SK-N-SH treated with all-trans-retinoic acid at 6 μM for 48 hours (cell line): ENCODE data around the gene MIS18A.

Experiments
- ATAC-seq: fragments of 200-7000 bp; cut with Tn5 transposase; 3 replicates; pipeline ENCODE4 v1.9.1; 2020; ENCODE audit warnings: mild to moderate bottlenecking, moderate library complexity
- ARNTL ChIP-seq: fragments of 450-650 bp; formaldehyde crosslinking; IDR thresholded peaks from 2 replicates; pipeline ENCODE4 v1.5.0; 2020; ENCODE audit warnings: low read depth, mild to moderate bottlenecking, moderate library complexity, borderline replicate concordance
- BACH2 ChIP-seq: fragments of 250-450 bp; sonication (Bioruptor Pico); IDR thresholded peaks from 2 replicates; pipeline ENCODE4 v1.9.0; 2021; ENCODE audit warnings: mild to moderate bottlenecking, borderline replicate concordance
- ISL1 ChIP-seq: fragments of 250-450 bp; sonication (Bioruptor Pico); IDR thresholded peaks from 2 replicates; pipeline ENCODE4 v2.1.2; 2022; ENCODE audit warnings: mild to moderate bottlenecking, moderate library complexity
- TCF4 ChIP-seq: fragments of 250-450 bp; sonication (Bioruptor Pico); IDR thresholded peaks from 2 replicates; pipeline ENCODE4 v1.8.0; 2021; ENCODE audit warnings: mild to moderate bottlenecking, moderate library complexity, borderline replicate concordance
- TOX ChIP-seq: fragments of 250-450 bp; sonication (Bioruptor Pico); IDR thresholded peaks from 2 replicates; pipeline ENCODE4 v1.8.0; 2021; ENCODE audit warnings: mild to moderate bottlenecking, moderate library complexity, borderline replicate concordance
- ZC3H10 ChIP-seq: fragments of 250-450 bp; sonication (Bioruptor Pico); IDR thresholded peaks from 2 replicates; pipeline ENCODE4 v1.5.1; 2021; ENCODE audit warnings: mild to moderate bottlenecking, moderate library complexity
- ZFP3 ChIP-seq: fragments of 250-450 bp; sonication (Bioruptor Pico); IDR thresholded peaks from 2 replicates; pipeline ENCODE4 v1.5.0; 2020; ENCODE audit warnings: mild to moderate bottlenecking, moderate library complexity
- ZFP30 ChIP-seq: fragments of 450-650 bp; formaldehyde crosslinking; IDR thresholded peaks from 2 replicates; pipeline ENCODE4 v1.5.0; 2022; ENCODE audit warnings: mild to moderate bottlenecking, moderate library complexity
- ZNF70 ChIP-seq: fragments of 450-650 bp; formaldehyde crosslinking; IDR thresholded peaks from 2 replicates; pipeline ENCODE4 v1.5.0; 2020; ENCODE audit warnings: mild to moderate bottlenecking, moderate library complexity
- ZNF8 ChIP-seq: fragments of 450-650 bp; formaldehyde crosslinking; IDR thresholded peaks from 2 replicates; pipeline ENCODE4 v1.5.0; 2020; ENCODE audit warnings: mild to moderate bottlenecking, moderate library complexity
- TF ChIP-seq, protein P1 (sequence below): fragments of 250-450 bp; sonication (Bioruptor Pico); IDR thresholded peaks from 2 replicates; pipeline ENCODE4 v1.5.0; 2020; ENCODE audit warnings: mild to moderate bottlenecking, moderate library complexity
- TF ChIP-seq, protein P2 (sequence below): fragments of 250-450 bp; sonication (Bioruptor Pico); IDR thresholded peaks from 2 replicates; pipeline ENCODE4 v1.8.0; 2020; ENCODE audit warnings: mild to moderate bottlenecking, moderate library complexity, borderline replicate concordance
- TF ChIP-seq, protein P3 (sequence below): fragments of 250-450 bp; sonication (Bioruptor Pico); IDR thresholded peaks from 2 replicates; pipeline ENCODE4 v1.8.0; 2021; ENCODE audit warnings: low read depth, mild to moderate bottlenecking, moderate library complexity, borderline replicate concordance
- TF ChIP-seq, protein P4 (sequence below): fragments of 250-450 bp; sonication (Bioruptor Pico); IDR thresholded peaks from 2 replicates; pipeline ENCODE4 v1.5.1; 2021; ENCODE audit warnings: mild to moderate bottlenecking, moderate library complexity

The MIS18A gene

DNA sequence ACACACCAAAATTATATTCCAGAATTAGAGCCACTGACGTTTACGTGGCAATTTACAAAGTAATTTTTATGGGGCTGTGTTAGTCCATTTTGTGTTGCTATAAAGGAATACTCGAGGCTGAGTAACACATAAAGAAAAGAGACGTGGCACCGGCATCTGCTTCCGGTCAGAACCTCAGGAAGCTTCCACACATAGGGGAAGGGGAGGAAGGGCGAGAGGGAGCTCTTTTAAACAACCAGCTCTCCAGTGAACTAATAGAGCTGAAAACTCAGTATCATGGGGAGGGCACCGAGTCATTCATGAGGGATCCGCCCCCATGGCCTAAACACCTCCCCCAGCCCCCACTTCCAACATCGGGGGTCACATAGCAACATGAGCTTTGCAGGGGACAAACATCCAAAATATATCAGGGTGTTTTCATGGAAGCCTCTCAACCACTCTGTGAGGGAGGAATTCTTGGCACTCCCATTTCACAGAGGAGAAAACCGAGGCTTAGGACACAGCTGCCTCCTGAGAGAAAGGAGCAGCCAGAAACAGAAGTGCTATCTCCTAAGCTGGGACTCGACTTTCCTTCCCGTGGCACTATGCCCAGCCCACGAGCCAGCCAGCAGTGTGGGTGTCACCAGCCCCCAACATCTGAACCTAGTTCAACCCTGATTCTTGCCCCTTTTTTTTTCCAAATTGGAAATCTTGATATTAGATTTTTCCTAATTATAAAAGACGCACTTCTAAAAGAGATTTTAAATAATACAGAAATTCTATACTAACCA is 29.2 kb downstream of the MIS18A start (continued):
- TF ChIP-seq, protein P1, sequence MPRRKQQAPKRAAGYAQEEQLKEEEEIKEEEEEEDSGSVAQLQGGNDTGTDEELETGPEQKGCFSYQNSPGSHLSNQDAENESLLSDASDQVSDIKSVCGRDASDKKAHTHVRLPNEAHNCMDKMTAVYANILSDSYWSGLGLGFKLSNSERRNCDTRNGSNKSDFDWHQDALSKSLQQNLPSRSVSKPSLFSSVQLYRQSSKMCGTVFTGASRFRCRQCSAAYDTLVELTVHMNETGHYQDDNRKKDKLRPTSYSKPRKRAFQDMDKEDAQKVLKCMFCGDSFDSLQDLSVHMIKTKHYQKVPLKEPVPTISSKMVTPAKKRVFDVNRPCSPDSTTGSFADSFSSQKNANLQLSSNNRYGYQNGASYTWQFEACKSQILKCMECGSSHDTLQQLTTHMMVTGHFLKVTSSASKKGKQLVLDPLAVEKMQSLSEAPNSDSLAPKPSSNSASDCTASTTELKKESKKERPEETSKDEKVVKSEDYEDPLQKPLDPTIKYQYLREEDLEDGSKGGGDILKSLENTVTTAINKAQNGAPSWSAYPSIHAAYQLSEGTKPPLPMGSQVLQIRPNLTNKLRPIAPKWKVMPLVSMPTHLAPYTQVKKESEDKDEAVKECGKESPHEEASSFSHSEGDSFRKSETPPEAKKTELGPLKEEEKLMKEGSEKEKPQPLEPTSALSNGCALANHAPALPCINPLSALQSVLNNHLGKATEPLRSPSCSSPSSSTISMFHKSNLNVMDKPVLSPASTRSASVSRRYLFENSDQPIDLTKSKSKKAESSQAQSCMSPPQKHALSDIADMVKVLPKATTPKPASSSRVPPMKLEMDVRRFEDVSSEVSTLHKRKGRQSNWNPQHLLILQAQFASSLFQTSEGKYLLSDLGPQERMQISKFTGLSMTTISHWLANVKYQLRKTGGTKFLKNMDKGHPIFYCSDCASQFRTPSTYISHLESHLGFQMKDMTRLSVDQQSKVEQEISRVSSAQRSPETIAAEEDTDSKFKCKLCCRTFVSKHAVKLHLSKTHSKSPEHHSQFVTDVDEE = no peak
- TF ChIP-seq, protein P2, sequence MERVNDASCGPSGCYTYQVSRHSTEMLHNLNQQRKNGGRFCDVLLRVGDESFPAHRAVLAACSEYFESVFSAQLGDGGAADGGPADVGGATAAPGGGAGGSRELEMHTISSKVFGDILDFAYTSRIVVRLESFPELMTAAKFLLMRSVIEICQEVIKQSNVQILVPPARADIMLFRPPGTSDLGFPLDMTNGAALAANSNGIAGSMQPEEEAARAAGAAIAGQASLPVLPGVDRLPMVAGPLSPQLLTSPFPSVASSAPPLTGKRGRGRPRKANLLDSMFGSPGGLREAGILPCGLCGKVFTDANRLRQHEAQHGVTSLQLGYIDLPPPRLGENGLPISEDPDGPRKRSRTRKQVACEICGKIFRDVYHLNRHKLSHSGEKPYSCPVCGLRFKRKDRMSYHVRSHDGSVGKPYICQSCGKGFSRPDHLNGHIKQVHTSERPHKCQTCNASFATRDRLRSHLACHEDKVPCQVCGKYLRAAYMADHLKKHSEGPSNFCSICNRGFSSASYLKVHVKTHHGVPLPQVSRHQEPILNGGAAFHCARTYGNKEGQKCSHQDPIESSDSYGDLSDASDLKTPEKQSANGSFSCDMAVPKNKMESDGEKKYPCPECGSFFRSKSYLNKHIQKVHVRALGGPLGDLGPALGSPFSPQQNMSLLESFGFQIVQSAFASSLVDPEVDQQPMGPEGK = no peak
- TF ChIP-seq ZC3H10 (no peak), TCF4 (CRISPR knock-in tag) (no peak), ZFP3 (no peak), ZNF8 (CRISPR knock-in tag) (no peak)
- TF ChIP-seq, protein P3, sequence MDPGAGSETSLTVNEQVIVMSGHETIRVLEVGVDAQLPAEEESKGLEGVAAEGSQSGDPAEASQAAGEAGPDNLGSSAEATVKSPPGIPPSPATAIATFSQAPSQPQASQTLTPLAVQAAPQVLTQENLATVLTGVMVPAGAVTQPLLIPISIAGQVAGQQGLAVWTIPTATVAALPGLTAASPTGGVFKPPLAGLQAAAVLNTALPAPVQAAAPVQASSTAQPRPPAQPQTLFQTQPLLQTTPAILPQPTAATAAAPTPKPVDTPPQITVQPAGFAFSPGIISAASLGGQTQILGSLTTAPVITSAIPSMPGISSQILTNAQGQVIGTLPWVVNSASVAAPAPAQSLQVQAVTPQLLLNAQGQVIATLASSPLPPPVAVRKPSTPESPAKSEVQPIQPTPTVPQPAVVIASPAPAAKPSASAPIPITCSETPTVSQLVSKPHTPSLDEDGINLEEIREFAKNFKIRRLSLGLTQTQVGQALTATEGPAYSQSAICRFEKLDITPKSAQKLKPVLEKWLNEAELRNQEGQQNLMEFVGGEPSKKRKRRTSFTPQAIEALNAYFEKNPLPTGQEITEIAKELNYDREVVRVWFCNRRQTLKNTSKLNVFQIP (CRISPR knock-in tag) = no peak

DNA sequence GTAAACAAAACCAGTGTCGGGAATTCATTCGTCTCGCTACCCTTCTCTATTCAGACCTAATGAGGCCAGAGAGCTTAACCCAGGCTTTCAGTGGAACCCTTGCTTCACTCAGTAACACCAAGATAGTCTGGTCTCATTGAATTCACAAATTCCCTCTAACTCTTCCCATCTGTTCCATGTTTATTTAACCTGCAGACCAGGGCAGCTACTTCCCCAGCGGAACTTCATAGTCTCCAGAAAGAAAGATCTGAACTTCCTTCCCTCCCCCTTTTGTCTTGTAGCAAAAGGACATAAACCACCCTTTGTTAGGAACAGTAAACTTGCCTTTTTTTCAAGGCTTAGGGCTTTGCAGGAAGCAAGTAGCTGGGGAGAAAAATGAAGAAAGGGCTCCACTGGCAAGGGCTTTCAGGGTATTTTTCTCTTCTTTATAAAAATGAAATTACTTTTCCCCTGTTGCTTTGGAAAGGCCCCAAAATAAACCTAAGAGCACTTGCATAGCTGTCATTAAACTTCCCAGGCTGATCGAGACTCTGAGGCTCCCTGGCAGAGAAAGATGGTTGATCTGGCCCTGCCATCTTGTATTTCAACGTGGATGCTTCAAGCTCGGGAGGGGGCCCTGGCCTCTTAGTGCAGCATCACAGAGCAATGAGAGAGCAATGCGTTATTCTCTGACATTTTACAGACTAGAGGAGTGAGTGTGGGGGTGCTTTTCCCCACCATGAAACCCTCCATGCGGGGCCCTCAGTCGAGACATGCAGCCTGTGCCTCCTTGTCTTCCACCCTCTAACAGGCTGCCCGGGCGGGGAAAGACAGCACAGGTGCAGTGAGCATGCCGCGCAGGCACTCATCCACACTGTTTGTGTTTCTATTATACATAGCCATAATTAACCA is 30.0 kb downstream of the MIS18A start:
- ATAC-seq = no peak
- TF ChIP-seq ZFP30 (CRISPR knock-in tag) (no peak), TCF4 (CRISPR knock-in tag) (peak; percentile 13; the same call in 1 of the 2 replicates), TOX (no peak), ARNTL (CRISPR knock-in tag) (no peak), ISL1 (CRISPR knock-in tag) (peak; percentile 28; the same call in 1 of the 2 replicates), ZNF70 (CRISPR knock-in tag) (no peak), BACH2 (CRISPR knock-in tag) (no peak), ZFP3 (no peak)
- TF ChIP-seq, protein P1 = no peak
- TF ChIP-seq, protein P3 (CRISPR knock-in tag) = no peak
- TF ChIP-seq, protein P4, sequence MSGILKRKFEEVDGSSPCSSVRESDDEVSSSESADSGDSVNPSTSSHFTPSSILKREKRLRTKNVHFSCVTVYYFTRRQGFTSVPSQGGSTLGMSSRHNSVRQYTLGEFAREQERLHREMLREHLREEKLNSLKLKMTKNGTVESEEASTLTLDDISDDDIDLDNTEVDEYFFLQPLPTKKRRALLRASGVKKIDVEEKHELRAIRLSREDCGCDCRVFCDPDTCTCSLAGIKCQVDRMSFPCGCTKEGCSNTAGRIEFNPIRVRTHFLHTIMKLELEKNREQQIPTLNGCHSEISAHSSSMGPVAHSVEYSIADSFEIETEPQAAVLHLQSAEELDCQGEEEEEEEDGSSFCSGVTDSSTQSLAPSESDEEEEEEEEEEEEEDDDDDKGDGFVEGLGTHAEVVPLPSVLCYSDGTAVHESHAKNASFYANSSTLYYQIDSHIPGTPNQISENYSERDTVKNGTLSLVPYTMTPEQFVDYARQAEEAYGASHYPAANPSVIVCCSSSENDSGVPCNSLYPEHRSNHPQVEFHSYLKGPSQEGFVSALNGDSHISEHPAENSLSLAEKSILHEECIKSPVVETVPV (CRISPR knock-in tag) = no peak
